Tibial nerve (tissue), 4 donors: ENCODE measurements around the gene FAM210B.
A peak's percentile ranks its signal among the peaks of the same experiment; 100 is the strongest.

Experiments
- CTCF ChIP-seq, 5 experiments: fragments of 200-600 bp in 3 of 5; fragments of 450-650 bp in 2 of 5; sonication (generic) in 3 of 5; IDR thresholded peaks; one replicate each; pipeline ENCODE4 v1.5.1; 2016 to 2019; ENCODE audit warnings: antibody characterized with exemption in 5 of 5, mild to moderate bottlenecking in 3 of 5, moderate library complexity in 2 of 5
- EP300 ChIP-seq, 2 donors: sonication (generic); formaldehyde crosslinking; IDR thresholded peaks; one replicate each; pipeline ENCODE4 v1.6.1; 2017; ENCODE audit warnings: antibody characterized with exemption in 2 of 2, mild to moderate bottlenecking in 1 of 2

GRCh38 chr20:56368351-56369134 is 9.8 kb downstream of the FAM210B start:
- TF ChIP-seq CTCF (IDR thresholded peaks at IDR 0.05) (no peak), EP300 (IDR thresholded peaks at IDR 0.05) (peak in 1 of 2 donors; percentile 71)
